WTC11 (cell line): Measurements from ENCODE around the gene OLFML2B. TPM values are rescaled to one million over a fixed set of nuclear protein-coding genes. Genes with fewer than 3 reads are reported as not detected.

ENCODE experiments used
- ATAC-seq: fragments of 200-7000 bp; cut with Tn5 transposase; 2 replicates; pipeline ENCODE4 v1.10.0; 2021; ENCODE audit warnings: mild to moderate bottlenecking, moderate library complexity
- CTCF ChIA-PET: fragments of 300-600 bp; sonication (Branson Sonifier 250); formaldehyde crosslinking; loops from one replicate; lab custom pipeline; 2021; ENCODE audit warnings: antibody characterized with exemption; lab: Charles Lee
- POLR2A ChIA-PET: fragments of 350-600 bp; sonication (Branson Sonifier 250); formaldehyde crosslinking; loops from one replicate; lab custom pipeline; 2021; ENCODE audit warnings: antibody characterized with exemption; lab: Charles Lee
- DNase-seq: peaks from one replicate; pipeline ENCODE4 v3.0.0; 2021; ENCODE audit warnings: low spot score
- H3K27ac Mint-ChIP-seq: 2 replicates; pipeline ENCODE4 v1.8.0; 2021; ENCODE audit warnings: mixed read lengths
- H3K27me3 Mint-ChIP-seq: 2 replicates; pipeline ENCODE4 v1.8.0; 2021; ENCODE audit warnings: low read depth, mild to moderate bottlenecking, moderate library complexity, mixed read lengths
- H3K36me3 Mint-ChIP-seq: 2 replicates; pipeline ENCODE4 v1.8.0; 2021; ENCODE audit warnings: mixed read lengths
- H3K4me1 Mint-ChIP-seq: 2 replicates; pipeline ENCODE4 v1.8.0; 2022; ENCODE audit warnings: mixed read lengths
- H3K4me3 Mint-ChIP-seq: 2 replicates; pipeline ENCODE4 v1.8.0; 2021; ENCODE audit warnings: mild to moderate bottlenecking, moderate library complexity, mixed read lengths
- H3K9me3 Mint-ChIP-seq: 2 replicates; pipeline ENCODE4 v1.8.0; 2021; ENCODE audit warnings: mixed read lengths
- CREM ChIP-seq: sonication (generic); formaldehyde crosslinking; IDR thresholded peaks from 2 replicates; pipeline ENCODE4 v1.8.1; 2022; ENCODE audit warnings: mild to moderate bottlenecking, missing genetic modification reagents, moderate library complexity
- FOXK1 ChIP-seq: sonication (generic); formaldehyde crosslinking; IDR thresholded peaks from 2 replicates; pipeline ENCODE4 v1.8.0; 2022; ENCODE audit warnings: mild to moderate bottlenecking, moderate library complexity, missing genetic modification reagents
- NFATC4 ChIP-seq: fragments of 250-450 bp; sonication (Bioruptor Pico); IDR thresholded peaks from 2 replicates; pipeline ENCODE4 v1.9.0; 2021; ENCODE audit warnings: mild to moderate bottlenecking
- NFE2L1 ChIP-seq: sonication (generic); formaldehyde crosslinking; IDR thresholded peaks from 2 replicates; pipeline ENCODE4 v1.8.1; 2023; ENCODE audit warnings: missing genetic modification reagents
- OVOL2 ChIP-seq: fragments of 250-450 bp; sonication (Bioruptor Pico); IDR thresholded peaks from 2 replicates; pipeline ENCODE4 v1.9.0; 2021; ENCODE audit warnings: mild to moderate bottlenecking, borderline replicate concordance
- TEAD4 ChIP-seq: sonication (generic); formaldehyde crosslinking; IDR thresholded peaks from 2 replicates; pipeline ENCODE4 v1.8.0; 2022; ENCODE audit warnings: mild to moderate bottlenecking, missing genetic modification reagents
- total RNA-seq: library from RNA; stranded (reverse); gene quantifications from 3 replicates; pipeline ENCODE4 v1.2.3, GENCODE V29; 2021
- TF ChIP-seq, protein P1 (sequence below): sonication (generic); formaldehyde crosslinking; conservative IDR thresholded peaks from 2 replicates; pipeline ENCODE4 v1.8.1; 2022; ENCODE audit warnings: mild to moderate bottlenecking, missing genetic modification reagents
- TF ChIP-seq, protein P2 (sequence below): fragments of 250-450 bp; sonication (Bioruptor Pico); IDR thresholded peaks from 2 replicates; pipeline ENCODE4 v1.8.0; 2021; ENCODE audit warnings: mild to moderate bottlenecking
- TF ChIP-seq, protein P3 (sequence below): fragments of 250-450 bp; sonication (Bioruptor Pico); IDR thresholded peaks from 2 replicates; pipeline ENCODE4 v2.1.2; 2022; ENCODE audit warnings: mild to moderate bottlenecking, moderate library complexity
- TF ChIP-seq, protein P4 (sequence below): sonication (generic); formaldehyde crosslinking; IDR thresholded peaks from 2 replicates; pipeline ENCODE4 v1.8.1; 2022; ENCODE audit warnings: mild to moderate bottlenecking, missing genetic modification reagents, moderate library complexity, borderline replicate concordance
- TF ChIP-seq, protein P5 (sequence below): sonication (generic); formaldehyde crosslinking; IDR thresholded peaks from 2 replicates; pipeline ENCODE4 v1.8.0; 2022; ENCODE audit warnings: mild to moderate bottlenecking, missing genetic modification reagents

Gene OLFML2B
- total RNA-seq, 1 experiment from 2014 or later, result 4.9 TPM

DNA sequence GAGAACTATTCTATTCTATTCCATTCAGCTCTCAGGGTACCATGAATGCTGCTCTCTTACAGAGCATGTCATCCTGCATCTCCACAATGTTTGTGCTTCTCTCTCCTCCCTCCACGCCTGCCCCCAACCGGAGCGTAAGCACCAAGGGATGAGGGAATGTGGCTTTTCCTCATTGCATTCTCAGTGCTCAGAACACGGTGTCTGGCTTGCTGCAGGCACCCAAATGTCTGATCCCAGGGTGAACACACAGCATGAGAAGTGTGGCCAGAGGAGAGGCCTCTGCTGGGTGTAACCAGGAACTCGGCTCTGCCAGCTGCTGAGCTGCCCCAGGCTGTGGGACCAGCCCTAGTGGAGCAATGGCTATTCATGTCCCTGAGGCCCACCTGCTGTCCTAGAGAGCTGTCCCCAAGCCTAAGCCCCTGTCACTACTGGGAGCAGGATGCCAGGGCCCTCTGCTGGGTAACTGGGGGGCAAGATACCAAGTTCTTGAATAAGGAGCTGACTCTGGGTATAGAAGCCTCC lies 38.3 kb downstream of the OLFML2B start:
- DNase-seq (no peak), ATAC-seq (no peak)
- no peaks in the 10 kb centered on the region for H3K4me1 Mint-ChIP-seq
- H3K36me3 Mint-ChIP-seq, result peaks cover 10% of the 10 kb centered on the region
- ChIA-PET POLR2A (no interaction called here), CTCF (no interaction called here)
- no peaks in the 10 kb centered on the region; the same call in 1 of the 2 replicates for H3K27me3 Mint-ChIP-seq
- no peak overlapping the region for H3K4me3 Mint-ChIP-seq
- peaks cover 21% of the 10 kb centered on the region for H3K9me3 Mint-ChIP-seq
- TF ChIP-seq, protein P1, sequence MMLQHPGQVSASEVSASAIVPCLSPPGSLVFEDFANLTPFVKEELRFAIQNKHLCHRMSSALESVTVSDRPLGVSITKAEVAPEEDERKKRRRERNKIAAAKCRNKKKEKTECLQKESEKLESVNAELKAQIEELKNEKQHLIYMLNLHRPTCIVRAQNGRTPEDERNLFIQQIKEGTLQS (CRISPR knock-in tag), result no peak
- TF ChIP-seq, protein P2, sequence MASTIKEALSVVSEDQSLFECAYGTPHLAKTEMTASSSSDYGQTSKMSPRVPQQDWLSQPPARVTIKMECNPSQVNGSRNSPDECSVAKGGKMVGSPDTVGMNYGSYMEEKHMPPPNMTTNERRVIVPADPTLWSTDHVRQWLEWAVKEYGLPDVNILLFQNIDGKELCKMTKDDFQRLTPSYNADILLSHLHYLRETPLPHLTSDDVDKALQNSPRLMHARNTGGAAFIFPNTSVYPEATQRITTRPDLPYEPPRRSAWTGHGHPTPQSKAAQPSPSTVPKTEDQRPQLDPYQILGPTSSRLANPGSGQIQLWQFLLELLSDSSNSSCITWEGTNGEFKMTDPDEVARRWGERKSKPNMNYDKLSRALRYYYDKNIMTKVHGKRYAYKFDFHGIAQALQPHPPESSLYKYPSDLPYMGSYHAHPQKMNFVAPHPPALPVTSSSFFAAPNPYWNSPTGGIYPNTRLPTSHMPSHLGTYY (CRISPR knock-in tag), result no peak
- no peak overlapping the region for H3K27ac Mint-ChIP-seq

DNA sequence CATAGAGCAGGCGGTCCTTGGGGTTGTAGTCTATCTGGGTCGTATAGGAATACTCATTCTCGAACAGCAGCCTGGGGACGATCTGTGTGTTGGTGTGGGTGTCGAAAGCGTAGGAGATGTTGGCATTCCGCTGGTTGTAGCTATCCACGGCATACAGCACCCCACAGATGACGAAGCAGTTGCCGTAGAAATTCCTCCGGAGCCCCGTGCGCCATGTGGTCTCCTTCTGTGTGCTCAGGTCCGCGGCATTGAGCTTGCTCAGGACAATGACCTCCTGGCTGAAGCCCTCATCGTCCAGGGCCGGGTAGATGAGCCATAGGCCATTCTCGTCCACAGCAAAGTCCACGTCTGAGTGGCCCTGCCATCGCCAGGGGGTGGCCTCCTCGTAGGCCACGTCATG lies 39.9 kb downstream of the OLFML2B start:
- H3K27me3 Mint-ChIP-seq, result no peaks in the 10 kb centered on the region; the same call in 1 of the 2 replicates
- no peak overlapping the region for H3K27ac Mint-ChIP-seq
- DNase-seq, result no peak
- TF ChIP-seq, protein P3, sequence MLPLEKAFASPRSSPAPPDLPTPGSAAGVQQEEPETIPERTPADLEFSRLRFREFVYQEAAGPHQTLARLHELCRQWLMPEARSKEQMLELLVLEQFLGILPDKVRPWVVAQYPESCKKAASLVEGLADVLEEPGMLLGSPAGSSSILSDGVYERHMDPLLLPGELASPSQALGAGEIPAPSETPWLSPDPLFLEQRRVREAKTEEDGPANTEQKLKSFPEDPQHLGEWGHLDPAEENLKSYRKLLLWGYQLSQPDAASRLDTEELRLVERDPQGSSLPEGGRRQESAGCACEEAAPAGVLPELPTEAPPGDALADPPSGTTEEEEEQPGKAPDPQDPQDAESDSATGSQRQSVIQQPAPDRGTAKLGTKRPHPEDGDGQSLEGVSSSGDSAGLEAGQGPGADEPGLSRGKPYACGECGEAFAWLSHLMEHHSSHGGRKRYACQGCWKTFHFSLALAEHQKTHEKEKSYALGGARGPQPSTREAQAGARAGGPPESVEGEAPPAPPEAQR (CRISPR knock-in tag), result no peak
- TF ChIP-seq CREM (CRISPR knock-in tag), result no peak
- TF ChIP-seq, protein P4, sequence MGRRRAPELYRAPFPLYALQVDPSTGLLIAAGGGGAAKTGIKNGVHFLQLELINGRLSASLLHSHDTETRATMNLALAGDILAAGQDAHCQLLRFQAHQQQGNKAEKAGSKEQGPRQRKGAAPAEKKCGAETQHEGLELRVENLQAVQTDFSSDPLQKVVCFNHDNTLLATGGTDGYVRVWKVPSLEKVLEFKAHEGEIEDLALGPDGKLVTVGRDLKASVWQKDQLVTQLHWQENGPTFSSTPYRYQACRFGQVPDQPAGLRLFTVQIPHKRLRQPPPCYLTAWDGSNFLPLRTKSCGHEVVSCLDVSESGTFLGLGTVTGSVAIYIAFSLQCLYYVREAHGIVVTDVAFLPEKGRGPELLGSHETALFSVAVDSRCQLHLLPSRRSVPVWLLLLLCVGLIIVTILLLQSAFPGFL, result no peak
- no peak for TF ChIP-seq NFATC4
- TF ChIP-seq NFE2L1 (CRISPR knock-in tag), result no peak
- no peak for TF ChIP-seq OVOL2 (CRISPR knock-in tag)
- H3K4me3 Mint-ChIP-seq, result no peak overlapping the region
- no peak for ATAC-seq
- POLR2A ChIA-PET, result no interaction called here
- peaks cover 16% of the 10 kb centered on the region for H3K9me3 Mint-ChIP-seq
- CTCF ChIA-PET, result interaction anchor here (1.0 kb wide), 1 partner anchor 53 kb away, joined by 3 read pairs; no protein-coding TSS in a partner anchor
- no peaks in the 10 kb centered on the region for H3K4me1 Mint-ChIP-seq
- H3K36me3 Mint-ChIP-seq, result peaks cover 10% of the 10 kb centered on the region

DNA sequence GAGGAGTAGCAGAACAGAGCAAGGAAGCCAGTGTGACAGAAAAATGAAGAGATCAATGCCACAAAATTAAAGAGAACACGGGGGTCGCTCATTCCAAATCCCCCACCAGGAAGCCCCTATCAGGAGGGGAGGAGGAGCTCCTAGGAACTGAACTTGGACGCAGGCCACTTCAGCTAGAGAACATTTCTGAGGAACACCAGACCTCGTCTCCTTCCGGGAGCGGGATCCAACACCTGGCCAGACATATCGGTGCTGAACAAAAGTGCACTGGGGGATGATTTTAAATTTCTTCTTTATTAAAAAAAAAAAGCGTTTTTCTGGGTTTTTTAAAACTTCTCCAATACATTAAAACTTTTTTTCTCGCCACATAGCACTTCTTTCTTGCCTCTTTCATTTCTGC lies 40.8 kb downstream of the OLFML2B start:
- Mint-ChIP-seq H3K4me3 (no peak overlapping the region), H3K27me3 (no peaks in the 10 kb centered on the region; the same call in 1 of the 2 replicates), H3K4me1 (no peaks in the 10 kb centered on the region), H3K36me3 (peaks cover 7% of the 10 kb centered on the region), H3K9me3 (peaks cover 11% of the 10 kb centered on the region), H3K27ac (no peak overlapping the region)
- no peak for DNase-seq
- CTCF ChIA-PET, result interaction anchor here (1.0 kb wide), 1 partner anchor 54 kb away, joined by 3 read pairs; no protein-coding TSS in a partner anchor
- POLR2A ChIA-PET, result no interaction called here
- ATAC-seq, result no peak
- TF ChIP-seq, protein P5, sequence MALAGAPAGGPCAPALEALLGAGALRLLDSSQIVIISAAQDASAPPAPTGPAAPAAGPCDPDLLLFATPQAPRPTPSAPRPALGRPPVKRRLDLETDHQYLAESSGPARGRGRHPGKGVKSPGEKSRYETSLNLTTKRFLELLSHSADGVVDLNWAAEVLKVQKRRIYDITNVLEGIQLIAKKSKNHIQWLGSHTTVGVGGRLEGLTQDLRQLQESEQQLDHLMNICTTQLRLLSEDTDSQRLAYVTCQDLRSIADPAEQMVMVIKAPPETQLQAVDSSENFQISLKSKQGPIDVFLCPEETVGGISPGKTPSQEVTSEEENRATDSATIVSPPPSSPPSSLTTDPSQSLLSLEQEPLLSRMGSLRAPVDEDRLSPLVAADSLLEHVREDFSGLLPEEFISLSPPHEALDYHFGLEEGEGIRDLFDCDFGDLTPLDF, result no peak
- no peak for TF ChIP-seq FOXK1
- TF ChIP-seq NFATC4, result no peak

DNA sequence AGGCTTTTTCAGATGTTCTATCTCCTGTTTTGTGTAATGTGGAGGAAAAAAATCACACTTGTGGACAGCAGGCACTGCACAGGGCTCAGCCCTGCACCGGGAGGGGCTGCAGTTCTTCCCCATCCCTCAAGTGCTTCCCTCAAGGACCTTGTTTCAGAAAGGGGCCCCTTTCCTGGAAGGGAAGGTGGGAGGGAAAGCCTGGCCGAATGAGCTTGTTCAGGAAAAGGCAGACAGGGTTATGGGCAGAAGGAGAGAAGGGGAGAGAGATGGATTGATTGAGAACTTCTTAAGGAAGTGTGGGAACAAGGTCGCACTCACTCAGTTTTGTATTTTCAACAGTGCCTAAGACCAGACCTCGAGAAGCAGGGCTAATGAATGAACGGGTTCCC lies 41.2 kb downstream of the OLFML2B start:
- ATAC-seq (no peak), DNase-seq (no peak)
- Mint-ChIP-seq H3K36me3 (peaks cover 7% of the 10 kb centered on the region), H3K9me3 (peaks cover 6% of the 10 kb centered on the region), H3K27ac (no peak overlapping the region), H3K4me3 (no peak overlapping the region), H3K4me1 (no peaks in the 10 kb centered on the region), H3K27me3 (no peaks in the 10 kb centered on the region; the same call in 1 of the 2 replicates)
- no peak for TF ChIP-seq TEAD4
- POLR2A ChIA-PET, result no interaction called here
- CTCF ChIA-PET, result no interaction called here
